HFF-Myc (cell line): Measurements from ENCODE around the gene DIRAS1.

Source experiments
- DNase-seq: peaks from one replicate; pipeline ENCODE4 v3.0.0-alpha.2; 2011; ENCODE audit warnings: low read depth; ENCODE audit errors: extremely low read depth
- H3K4me3 ChIP-seq: replicated peaks from 2 replicates; pipeline ENCODE4 v1.5.1; 2011; ENCODE audit warnings: low read depth, mild to moderate bottlenecking, control low read depth, low read length
- TF ChIP-seq, protein P1 (sequence below): IDR thresholded peaks from 2 replicates; pipeline ENCODE4 v1.5.1; 2012; ENCODE audit warnings: mild to moderate bottlenecking, low read depth, low read length, control low read depth; ENCODE audit errors: missing control alignments

The DIRAS1 gene

DNA sequence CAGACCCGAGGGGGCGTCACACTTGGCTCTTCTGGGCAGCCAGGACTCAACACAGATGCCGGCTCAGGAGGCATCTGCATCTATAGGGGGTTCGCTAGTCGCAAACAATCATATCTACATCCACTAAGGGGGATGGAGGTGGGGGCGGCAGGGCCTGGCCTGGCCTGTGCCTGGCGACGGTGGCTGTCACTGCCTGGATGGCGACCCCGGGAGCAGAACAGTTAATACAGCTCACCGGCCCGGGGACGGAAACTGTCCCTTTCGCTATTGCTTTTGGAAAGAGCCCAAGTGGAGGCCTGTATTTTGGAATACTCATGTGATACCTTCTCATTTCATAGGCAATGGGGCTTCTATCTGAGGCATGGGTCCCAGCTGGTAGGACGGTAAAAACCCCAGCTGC is 44.2 kb upstream of the DIRAS1 start:
- TF ChIP-seq, protein P1, sequence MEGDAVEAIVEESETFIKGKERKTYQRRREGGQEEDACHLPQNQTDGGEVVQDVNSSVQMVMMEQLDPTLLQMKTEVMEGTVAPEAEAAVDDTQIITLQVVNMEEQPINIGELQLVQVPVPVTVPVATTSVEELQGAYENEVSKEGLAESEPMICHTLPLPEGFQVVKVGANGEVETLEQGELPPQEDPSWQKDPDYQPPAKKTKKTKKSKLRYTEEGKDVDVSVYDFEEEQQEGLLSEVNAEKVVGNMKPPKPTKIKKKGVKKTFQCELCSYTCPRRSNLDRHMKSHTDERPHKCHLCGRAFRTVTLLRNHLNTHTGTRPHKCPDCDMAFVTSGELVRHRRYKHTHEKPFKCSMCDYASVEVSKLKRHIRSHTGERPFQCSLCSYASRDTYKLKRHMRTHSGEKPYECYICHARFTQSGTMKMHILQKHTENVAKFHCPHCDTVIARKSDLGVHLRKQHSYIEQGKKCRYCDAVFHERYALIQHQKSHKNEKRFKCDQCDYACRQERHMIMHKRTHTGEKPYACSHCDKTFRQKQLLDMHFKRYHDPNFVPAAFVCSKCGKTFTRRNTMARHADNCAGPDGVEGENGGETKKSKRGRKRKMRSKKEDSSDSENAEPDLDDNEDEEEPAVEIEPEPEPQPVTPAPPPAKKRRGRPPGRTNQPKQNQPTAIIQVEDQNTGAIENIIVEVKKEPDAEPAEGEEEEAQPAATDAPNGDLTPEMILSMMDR, result no peak
- DNase-seq, result no peak
- H3K4me3 ChIP-seq, result no peak overlapping the region

DNA sequence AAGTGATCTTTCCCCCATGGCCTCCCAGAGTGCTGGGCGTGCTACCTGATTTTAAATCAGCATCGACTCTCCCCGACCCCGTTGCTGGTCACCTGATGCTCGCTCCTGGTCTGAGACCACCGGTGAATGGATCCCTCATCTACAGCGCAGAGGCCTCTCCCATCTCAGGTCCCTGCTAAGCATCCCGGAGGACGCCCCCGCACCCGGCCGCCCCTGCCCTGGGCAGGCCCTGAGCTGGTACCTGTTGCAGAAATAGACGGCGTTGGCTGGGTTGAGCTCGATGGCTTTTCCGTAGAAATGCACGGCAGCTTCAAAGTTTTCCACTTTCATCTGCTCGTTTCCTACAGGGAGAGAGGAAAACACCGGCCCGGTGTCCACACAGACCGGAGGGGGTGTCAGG is 43.8 kb upstream of the DIRAS1 start:
- TF ChIP-seq, protein P1, result no peak
- no peak for DNase-seq
- no peak overlapping the region for H3K4me3 ChIP-seq

DNA sequence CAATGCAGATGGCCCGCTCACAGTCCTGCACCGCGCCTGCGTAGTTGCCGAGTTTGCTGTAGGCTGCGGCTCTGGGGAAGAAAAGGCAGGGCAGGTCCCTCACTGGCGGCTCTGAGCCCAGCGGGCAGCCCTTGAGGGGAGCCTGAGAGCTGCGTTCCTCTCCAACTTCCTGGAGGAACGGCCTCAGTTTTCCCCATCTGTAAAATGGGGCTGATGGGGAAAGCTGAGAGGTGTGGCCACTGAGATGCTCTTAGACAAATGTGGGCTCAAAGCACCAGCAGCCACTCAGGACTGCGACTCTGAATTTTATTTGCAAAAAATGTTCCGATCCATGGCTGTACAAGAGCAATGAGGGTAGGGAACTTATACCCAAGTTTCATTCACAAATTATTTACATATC is 42.5 kb upstream of the DIRAS1 start:
- no peak for DNase-seq
- H3K4me3 ChIP-seq, result no peak overlapping the region
- TF ChIP-seq, protein P1, result no peak

DNA sequence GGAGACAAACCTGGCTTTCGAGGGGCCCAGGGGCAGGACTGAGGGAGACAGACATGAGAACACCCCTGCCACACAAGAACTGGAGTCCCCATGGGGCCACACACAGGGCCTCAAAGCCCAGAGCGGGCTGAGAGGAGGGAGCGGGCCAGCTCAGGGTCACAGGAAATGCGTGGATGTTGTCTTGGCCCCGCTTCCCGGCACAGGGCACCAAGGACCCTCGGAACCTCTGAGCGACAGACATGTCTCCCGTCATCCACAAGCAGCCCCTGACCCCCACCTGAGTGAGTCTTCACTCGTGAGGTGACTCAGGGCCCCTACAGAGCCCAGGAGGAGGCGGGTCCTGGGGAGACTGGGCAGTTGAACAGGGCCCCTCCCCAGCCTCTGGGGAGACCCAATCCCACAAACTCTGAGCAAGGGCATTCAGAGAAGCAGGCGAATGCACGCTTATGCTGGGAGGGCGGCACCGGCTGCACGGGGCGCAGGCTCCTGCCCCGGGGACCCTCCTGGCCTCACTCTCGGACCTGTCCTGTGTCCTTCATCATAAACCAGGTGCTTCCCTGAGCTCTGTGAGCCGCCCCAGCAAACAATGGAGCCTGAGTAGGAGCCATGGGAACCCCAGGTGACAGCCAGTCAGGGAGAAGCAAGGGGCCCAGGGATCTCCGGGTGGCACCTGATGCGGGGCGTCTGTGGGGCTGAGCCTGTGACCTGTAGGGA is 41.8 kb upstream of the DIRAS1 start:
- TF ChIP-seq, protein P1, result no peak
- DNase-seq, result no peak
- no peak overlapping the region for H3K4me3 ChIP-seq

DNA sequence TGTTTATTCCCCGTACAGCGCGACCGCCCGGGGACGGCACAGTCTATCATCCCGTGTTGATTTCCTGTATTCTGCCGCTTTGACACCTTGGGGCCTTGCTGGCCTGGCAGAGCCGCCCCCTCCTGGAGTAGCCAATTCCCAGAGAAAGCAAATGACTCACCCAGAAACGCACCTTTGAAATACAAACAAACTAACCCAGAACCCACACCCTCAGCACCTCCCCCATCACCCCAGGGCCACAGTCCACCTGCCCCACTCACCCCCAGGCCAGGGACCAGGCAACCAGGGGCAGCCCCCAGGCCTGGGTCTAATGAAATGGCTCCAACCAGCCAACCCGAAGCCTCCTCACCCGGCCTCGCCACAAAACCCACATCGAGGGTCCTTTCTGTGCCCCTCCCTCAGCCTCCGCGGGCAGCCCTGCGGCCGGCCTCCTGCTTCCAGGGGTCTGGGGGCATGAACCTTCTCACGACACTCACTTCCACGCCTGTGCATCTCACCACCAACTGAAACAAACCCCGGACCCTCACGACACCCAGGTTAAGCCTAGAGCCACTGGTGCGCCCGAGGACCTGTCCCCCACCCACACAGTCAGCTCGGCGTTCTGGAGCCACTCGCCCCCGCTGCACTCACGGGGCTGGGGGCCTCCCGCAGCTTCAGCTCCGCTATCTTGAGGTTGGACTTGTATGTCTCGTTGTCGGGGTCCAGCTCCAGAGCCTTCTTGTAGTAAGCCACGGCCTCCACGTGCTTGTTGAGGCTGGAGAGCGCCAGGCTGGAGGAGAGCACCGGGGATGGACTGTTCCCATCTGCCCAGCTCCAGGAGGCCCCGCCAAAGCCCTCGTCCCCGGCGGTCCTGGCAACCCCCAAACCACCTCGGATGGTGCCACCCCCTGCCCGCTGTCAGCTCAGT is 41.0 kb upstream of the DIRAS1 start:
- no peak overlapping the region for H3K4me3 ChIP-seq

DNA sequence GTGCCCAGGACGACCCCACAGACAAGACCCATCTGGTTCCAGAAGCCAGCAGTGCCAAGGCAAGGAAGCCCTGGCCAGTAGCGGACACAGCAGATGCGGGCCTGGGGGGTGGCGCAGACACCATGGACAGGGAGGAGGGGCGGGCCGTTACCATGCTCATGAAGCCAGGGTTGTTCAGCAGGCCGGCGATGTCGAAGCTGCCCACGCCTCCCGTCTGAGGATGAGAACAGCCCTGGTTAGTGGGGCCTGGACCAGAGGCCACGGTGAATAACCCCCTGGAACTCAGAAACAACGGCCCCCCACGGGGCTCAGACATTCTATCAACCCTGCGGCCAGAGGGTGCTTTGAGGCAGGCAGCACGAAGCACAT is 40.1 kb upstream of the DIRAS1 start:
- TF ChIP-seq, protein P1, result no peak
- H3K4me3 ChIP-seq, result no peak overlapping the region

More for the DNA sequence above, 41.0 kb upstream of the DIRAS1 start:
- DNase-seq, result no peak
- TF ChIP-seq, protein P1, result no peak

More for the DNA sequence above, 40.1 kb upstream of the DIRAS1 start:
- DNase-seq, result no peak
